HG03342 (cell line): ENCODE measurements around the gene CTU1.

Experiments
- ATAC-seq: cut with Tn5 transposase; IDR thresholded peaks from one replicate; pipeline ENCODE4 v1.9.1; 2021; ENCODE audit warnings: mild to moderate bottlenecking, moderate library complexity; ENCODE audit not compliant: unreplicated experiment

CTU1 gene

DNA sequence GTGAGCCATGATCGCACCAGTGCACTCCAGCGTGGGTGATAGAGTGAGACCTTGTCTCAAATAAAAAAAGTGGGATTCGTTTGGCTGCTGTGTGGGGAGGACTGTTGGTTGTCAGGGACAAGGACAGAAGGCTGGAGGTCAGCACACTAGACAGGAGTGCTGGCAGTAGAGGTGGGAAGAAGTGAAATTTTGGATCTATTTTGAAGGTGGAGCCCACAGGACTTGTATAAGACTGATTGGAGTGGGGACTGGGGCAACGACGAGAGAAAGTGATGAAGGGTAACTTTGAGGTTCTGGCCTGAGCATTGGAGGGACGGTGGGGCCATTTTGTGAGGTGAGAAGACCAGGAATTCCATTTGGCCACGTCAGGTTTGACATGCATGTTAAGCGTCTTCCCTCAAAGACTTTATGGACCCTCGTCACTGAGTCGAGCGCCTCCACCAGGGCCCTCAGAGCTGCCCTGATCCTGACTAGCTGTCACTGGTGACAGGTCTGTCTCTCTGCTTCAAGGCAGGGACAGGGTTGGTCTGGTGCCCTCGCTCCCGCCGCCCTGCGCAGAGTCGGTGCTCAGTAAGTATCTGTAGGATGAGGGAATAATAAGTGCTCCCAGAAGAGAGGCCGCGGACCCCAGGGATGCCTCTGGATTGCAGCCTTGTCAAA is 673 bp downstream of the CTU1 start:
- ATAC-seq: peak; percentile 5

DNA sequence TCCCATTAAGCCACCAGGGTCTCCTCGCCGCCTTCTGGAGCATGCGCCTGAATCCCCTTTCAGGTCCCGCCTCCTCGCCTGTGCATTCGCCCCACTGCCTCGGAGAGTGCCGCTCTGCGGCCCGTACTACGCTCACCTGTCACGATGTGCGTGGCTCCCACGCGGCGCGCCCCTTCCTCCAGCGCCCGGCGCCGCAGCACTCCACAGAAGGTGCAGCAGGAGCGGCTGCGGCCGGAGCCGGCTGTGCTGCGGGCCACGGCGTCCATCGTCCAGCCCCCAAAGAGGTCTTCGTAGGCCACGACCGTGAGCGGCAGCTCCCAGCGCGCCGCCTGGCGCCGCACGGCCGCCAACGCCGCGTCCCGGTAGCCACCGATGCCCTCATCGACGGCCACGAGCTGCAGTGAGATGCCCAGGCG is 4.3 kb downstream of the CTU1 start:
- ATAC-seq: no peak

DNA sequence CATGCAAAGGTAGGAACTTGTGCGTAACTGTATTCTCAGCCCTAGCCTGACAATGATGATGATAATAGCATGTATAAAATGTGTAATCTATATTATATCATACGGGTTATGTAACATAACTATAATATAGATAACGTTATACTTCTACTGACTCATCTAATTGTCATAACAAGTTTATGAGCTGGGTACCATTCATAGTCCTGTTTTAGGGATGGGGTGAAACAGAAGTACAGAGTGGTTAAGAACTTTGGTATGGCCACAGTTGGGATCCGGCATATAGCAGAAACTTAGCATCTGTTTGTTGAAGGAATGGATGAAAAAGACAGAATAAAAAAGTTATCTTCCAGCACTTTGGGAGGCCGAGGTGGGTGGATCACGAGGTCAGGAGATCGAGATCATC is 5.2 kb downstream of the CTU1 start:
- ATAC-seq: no peak

DNA sequence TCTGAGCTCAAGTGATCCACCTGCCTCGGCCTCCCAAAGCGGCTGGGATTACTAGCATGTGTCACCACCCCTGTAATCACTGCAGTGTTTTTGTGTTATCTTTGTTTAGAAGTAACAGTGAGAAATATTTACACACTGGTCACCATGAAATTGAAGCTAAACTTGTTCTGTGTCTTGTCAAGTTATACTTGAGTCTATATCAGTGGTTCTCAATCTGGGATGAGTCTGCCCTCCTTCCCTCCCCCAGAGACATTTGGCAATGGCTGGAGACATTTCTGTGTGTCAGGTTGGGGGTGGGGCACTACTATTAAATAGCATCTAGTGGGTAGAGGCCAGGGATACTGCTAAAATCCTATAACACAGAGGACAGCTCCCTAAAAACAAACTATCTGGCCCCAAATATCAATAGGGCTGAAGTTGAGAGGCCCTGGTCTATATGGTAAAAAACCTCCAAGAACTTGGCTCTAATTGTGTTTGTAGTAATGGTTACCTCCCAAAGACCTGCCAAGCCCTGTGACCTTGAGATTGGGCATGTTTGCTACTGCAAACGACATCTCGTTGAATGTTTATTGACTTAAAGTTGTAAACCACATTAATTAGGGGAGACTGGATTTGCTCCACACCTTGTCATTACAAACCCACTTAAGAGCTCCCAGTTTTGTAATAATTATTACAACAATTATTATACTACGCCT is 6.9 kb downstream of the CTU1 start:
- ATAC-seq: no peak

DNA sequence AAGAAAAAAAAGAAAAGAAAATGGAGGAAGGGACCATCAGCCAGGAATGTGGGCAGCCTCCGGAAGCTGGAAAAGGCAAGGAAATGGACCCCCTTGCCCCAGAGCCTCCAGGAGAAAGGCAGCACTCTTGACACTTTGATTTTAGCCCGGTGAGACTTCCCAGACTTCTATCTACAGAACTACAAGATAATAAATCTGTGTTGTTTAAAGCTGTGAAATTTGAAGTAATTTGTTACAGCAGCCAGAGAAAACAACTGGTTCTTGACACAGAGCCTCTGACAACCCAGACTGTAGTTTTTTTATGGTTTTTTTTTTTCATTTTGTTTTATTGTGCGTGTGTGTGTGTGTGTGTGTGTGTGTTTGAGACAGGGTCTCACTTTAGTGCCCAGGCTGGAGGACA is 7.6 kb downstream of the CTU1 start:
- no peak for ATAC-seq

DNA sequence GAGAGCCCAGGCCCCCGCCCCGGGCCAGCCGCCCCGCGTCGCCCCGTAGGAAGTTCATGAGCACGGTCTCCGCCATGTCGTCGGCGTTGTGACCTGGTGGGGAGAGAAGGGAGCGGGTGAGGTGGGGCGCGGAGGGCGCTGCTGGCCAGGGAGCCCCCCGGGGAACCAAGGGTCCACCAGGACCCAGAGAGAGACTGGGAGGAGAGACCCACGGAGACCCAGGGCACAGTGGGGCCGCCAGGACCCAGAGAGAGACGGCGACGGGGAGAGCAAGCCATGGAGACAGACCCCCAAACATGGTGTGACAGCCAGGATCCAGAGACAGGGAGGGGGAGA is 9.2 kb downstream of the CTU1 start:
- ATAC-seq: no peak

DNA sequence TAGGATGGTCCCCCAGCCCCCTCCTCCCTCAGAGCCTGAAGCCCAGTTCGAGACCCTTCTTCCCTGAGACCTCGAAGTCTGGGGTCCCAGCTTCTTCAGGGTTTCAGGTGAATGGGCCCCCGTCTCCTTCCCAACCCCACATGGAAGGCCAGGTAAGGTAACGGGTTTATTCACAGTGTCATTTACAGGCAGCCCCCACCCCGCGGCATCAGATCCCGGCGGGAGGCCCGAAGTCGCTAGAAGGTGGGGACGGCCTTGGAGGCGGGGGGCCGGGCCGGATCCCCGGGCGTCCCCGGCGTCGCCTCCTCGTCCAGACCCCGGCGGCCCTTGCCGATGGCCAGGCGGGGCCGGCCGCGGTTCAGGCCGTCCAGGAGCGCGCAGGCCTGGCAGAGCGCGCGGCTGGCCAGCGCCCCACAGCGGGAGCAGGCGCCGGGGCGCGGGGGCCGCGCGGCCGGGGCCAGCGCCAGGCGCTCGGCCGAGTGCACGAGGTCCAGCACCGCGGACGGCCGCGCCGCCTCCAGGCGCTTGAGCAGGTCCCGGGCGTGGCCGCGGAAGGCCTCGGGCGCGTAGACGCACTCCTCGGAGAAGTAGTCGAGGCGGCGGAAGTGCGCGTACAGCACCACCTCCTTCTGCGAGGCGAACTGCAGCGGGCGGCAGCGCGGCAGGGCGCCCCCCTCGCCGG is 9.7 kb downstream of the CTU1 start:
- ATAC-seq: no peak

DNA sequence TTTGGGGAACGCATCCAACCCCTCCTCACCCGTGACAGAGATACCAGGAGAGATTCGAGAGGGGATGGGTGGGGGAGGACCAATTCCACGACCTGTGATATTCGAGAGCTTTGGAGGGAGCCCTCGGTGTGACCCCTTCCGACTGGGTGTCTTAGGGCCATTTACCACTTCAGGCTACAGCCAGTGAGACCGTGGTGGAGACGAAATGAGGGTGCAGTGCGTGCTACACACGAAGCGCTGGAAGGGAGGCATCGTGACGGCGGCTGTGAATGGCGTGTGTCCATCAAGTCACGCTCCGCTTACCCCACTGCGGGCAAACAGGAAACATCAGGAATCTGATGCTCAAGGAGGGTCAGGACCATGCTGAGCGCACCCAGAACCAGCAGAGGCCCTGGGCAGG is 10.4 kb downstream of the CTU1 start:
- no peak for ATAC-seq

DNA sequence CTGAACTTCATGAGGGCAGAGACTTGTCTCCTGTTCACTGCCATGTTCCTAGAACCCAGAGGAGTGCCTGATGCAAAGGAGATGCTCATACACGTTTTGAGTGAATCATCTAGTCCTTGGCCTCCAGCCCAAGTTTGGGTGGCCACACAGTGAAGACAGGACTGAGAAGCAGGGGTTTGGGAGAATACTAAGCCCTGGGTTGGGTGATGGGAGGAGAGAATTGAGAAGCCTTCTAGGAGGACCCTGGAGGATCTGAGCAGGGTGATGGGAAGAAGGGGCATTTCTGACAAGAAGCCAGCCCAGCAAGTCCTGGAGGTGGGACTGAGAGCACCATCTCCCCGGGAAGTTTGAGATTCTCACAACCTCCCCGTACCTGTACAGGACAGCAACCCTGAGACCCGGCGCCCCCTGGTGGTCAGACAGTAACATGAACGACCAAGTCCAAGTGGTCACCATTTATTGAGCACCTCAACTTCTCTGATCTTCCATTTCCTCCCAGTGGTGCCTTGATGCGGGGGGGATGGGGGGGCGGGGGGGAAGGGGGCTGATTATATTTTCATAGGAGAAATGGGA is 11.0 kb downstream of the CTU1 start:
- no peak for ATAC-seq

DNA sequence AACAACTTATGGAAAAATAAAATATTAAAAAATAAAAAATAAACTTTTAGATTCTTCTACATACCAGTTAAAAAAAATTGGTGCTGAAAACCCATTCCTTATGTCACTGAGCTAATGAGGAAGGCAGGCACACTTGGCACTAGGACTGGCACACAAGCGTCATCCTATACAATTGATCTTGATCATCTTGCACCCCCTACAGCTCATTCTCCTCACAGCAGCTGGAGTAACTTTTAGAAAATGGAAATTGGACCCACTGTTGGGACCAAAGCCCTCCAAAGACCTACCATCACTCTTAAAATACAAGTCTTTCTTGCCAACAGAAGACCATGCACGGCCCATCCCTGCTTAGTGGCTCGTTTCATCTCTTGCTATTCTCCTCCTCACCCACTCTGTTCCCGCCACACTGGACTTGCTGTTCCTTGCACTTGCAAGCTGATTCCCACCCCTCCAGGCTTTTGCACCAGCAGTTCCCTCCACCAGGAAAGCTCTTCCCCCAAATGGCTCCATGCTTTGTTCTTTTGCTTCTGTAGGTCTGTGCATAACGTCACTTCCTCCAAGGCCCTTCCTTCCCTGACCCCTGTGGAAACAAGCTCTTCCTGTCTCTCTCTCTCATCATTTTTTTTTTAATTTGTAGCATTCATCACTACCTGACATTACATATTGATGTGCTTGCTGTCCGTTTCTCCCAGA is 11.6 kb downstream of the CTU1 start:
- ATAC-seq: no peak

DNA sequence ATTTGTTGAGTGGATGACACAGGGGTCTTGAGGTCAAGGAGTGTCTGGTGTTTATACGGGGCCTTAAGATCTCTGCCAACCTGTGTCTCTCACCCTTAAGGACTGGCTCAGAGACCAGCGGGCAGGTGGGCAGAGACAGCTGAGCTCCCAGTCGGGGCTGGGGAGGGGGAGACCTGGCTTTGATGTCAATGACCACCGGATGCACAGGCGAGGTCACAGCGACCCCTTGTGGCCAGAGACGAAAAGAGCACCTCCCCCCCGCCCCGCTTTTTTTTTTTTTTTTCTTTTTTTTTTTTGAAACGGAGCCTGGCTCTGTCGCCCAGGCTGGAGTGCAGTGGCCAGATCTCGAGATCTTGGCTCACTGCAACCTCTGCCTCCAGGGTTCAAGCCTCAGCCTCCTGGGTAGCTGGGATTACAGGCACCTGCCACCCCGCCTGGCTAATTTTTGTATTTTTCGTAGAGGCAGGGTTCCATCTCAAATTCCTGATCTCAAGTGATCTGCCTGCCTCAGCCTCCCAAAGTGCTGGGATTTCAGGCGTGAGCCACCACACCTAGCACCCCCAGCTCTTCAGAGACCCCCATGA is 13.4 kb downstream of the CTU1 start:
- ATAC-seq: no peak

DNA sequence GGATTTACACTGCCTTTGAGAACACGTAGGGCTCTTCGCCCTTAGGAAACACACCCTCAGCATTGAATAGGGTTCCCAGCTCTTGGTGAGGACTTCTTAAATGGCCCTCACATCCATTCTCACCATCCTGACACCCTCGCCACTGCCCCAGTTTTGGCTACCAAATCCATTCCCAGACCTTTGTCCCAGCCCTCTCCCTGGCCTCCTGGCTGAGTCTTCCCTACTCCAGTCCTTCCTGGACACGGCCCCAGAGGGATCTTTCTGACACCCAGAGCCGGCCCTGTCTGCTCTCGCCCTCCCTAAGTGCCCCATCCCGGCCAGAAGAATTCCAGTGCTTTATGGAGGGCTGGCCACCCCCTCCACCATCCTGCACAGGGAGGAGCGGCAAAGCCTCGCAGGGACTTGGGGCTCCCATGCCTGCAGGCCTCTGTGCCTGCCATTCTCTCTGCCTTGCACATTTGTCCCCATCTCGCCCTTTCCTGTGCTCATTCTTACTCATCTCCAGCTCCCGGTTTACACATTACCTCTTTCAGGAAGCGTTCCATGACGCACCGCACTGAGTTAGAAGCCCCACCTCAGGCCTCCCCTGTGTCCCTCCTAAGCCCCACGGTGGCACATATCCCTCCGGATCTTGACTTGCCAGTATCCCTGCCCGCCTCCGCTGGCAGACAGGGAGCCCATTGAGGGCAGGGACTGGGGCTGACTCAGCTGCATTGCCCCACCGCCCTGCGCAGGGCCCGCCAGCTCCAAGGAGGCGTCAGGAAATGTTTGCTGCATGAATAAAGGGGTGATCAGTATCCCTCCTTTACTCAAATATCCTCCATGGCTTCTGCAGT is 14.5 kb downstream of the CTU1 start:
- no peak for ATAC-seq

DNA sequence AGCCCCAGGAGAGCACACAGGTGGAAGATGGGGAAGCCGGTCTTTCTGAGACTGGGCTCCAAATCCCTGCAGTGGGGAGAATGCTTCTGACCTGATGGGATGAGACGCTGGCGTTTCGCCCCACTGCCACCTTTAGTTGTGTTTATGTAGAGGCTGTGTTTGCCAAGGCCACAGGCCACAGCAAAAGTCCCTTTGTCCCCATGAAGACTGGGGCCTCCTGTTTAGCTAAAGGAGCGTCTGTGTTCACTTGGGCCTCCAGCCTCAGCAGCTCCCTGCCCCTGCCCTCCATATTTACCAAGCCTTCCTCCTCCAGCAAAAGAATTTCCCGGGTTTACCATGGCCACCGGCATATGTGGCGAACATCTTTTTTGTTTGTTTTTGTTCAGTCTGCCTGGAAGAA is 15.1 kb downstream of the CTU1 start:
- ATAC-seq: no peak

DNA sequence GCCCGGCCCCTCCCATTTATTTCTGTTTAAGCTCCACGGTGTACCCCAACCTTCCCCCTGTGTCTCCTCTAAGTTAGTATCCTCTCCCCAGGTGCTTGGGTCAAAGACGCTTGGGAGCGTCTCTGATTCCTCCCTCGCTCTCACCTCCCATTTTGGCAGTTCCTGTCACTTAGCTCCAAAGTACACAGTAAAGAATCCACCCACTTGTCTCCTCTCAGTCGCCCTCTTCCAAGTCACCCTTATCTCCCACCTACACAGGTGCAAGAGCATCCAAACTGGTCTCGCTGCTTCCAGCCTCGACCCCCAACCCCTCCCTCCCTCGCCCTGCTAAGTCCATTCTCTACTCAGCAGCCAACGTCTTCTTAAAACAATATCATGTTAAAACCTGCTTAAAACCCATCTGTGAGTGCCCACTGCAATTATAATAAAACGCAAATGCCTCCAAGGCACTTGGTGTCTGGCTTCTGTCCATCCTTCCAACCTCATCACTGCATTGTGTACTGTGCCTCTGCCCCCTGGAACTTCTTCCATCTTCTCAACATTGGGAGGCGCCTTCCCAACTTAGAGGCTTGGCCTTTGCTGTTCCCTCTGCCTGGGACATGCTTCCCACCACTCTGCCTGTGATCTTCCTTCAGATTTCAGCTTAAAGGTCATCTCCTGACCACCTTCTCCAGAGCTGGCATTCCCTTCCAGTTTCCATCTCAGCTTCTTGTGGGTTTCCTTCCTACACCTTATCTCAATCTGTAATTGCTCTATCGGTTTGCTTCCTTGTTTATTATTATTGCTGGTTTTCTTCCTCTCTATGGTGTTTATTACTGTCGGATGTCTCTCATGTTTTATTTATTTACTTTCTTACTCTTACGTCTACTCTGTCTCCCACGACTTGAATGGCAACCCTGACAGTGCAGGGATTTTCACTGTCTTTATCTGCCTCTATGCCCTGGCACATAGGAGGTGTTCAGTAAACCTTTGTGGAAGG is 16.0 kb downstream of the CTU1 start:
- ATAC-seq: no peak

DNA sequence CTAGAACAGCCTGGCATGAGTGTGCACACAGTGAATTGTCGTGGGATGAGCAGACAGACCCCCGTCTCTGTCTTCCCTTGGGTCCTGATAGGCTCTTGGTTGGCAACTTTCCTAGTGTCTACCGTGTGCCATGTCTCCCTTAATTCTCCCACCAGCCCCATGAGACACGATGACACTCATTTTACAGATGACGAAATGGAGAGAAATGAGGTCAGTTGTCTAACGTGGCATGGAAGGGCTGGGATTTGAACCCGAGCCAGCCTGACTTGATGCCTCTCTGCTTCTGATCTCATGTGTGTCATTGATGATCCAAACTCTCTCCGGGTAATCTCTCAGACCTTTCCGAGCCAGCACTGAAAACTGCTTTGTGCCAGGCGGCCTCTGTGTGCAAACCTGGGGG is 17.1 kb downstream of the CTU1 start:
- no peak for ATAC-seq

DNA sequence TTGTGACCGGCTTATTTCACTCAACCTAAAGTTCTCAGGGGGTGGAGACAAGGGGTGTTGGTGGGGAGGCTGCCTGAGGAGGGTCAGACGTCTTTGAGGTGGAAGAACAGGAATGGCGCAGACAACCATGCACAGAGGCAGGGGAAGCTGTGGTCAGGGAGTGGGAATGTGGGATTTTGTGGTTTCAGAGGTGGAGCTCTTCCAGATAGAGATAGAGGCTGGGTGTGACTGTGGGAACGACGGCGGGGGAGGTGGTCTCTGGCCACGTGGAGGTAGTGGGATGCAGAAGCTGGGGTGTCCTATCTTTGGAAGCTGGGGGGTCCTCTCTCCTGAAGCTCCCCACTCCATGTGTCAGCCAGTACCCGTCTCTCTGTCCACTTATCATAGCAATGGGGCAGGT is 17.7 kb downstream of the CTU1 start:
- no peak for ATAC-seq

DNA sequence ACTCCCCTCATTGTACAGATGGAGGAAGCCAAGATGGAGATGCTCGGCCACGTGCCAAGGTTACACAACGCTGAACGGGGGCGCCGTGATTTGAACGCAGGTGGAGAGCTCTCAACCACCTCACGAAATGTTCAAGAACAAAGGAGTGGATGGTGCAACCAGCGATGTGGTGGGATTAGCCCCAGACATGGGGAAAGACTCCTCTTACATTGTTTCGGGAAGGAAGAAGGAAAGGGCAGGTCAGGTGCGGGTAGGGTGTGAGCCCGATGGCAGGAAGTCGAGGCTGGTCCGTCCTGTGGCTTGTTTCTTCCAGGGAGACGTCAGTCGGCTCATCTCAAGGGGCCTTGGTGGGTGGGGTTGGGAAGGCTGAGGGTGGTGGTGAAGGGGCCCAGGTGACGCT is 18.4 kb downstream of the CTU1 start:
- ATAC-seq: no peak

DNA sequence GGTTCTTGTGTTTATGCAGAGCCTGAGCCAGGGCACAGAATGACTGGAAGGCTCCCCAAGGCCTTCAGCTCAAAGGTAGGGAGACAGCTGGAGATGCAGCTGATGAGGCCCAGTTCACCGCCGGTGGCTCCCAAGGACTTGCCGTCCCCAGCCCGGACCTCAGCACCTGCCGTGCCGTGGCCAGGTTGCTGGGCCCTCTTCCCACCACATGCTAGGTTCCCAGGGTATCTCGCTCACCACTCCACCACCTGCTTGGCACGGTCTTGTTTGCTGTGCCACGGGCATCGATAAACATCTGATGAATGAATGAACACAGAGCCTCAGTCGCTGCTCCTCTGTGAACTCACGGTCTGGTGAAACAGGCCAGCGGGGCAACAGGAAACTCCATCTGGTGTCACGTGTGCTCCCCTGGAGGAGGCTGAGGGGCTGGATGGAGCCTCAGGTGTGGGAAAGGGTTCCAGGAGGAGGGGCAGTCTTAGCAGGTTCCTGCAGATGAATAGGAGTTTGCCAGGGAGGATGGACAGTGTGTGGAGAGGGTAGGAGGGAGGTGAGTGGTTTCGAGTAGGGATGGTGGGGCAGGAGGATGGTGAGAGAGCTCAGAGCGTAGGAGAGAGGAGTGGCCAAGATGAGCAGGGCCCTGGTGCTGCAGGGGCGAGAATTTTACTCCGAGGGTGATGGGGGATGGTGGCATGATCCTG is 21.9 kb downstream of the CTU1 start:
- no peak for ATAC-seq

DNA sequence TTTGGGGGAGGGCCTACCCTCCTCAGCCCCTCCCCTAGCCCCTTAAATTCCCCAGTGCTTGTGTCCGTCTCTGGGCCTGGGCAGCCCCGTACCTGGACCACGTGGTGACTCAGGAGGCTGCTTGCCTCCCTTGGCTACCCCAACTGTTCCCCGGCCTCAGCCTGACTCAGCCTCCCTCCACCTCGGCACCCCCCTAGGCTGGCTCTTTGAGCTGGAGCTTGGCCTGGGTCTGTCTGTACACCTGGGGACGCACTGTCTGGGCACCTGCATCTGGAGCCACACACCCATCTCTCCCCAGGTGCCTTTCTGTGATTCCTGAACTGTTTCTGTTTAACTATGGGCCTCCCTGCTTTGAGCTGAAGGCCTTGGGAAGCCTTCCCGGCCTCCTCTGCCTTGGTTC is 23.7 kb downstream of the CTU1 start:
- ATAC-seq: no peak
